Adrenal gland (tissue), 12 donors: ENCODE measurements around the gene EID2B. TPM values are rescaled to one million over a fixed set of nuclear protein-coding genes. Genes with fewer than 3 reads are reported as not detected.

Experiments used
- DNase-seq, 7 donors: peaks; one replicate each; pipeline ENCODE4 v3.0.0-alpha.2; 2019 to 2020
- H3K27ac ChIP-seq, 5 donors: fragments of 200-600 bp; sonication (generic) in 4 of 5; 1 replicate in 3 of 5; 2 replicates in 2 of 5; pipeline versions ENCODE4 v1.5.1 to v1.8.0; 2016 to 2020; ENCODE audit warnings: mild to moderate bottlenecking in 1 of 5
- H3K27me3 ChIP-seq: fragments of 200-600 bp; 2 replicates; pipeline ENCODE4 v1.8.0; 2021
- H3K36me3 ChIP-seq, 2 donors: fragments of 200-600 bp; replicated peaks in 1 of 2; 1 replicate in 1 of 2; 2 replicates in 1 of 2; pipeline versions ENCODE4 v1.5.1 to v1.8.0; 2018 to 2022
- H3K4me1 ChIP-seq, 2 donors: fragments of 200-600 bp; replicated peaks in 1 of 2; 1 replicate in 1 of 2; 2 replicates in 1 of 2; pipeline versions ENCODE4 v1.5.1 to v1.8.0; 2018 to 2021
- H3K4me3 ChIP-seq, 4 donors: fragments of 200-600 bp; sonication (generic) in 3 of 4; one replicate each; pipeline ENCODE4 v1.5.1; 2016 to 2018
- H3K9me3 ChIP-seq, 3 donors: fragments of 200-600 bp; sonication (generic) in 1 of 3; replicated peaks in 1 of 3; 1 replicate in 2 of 3; 2 replicates in 1 of 3; pipeline versions ENCODE4 v1.5.1 to v1.8.0; 2016 to 2021
- CTCF ChIP-seq, 6 experiments: fragments of 450-650 bp in 4 of 6; fragments of 200-600 bp in 2 of 6; sonication (generic) in 1 of 6; IDR thresholded peaks; 1 replicate in 5 of 6; 2 replicates in 1 of 6; pipeline versions ENCODE4 v1.5.1 to v1.8.0; 2016 to 2021; ENCODE audit warnings: antibody characterized with exemption in 6 of 6, mild to moderate bottlenecking in 2 of 6, moderate library complexity in 1 of 6
- POLR2A ChIP-seq, 2 donors: fragments of 450-650 bp; IDR thresholded peaks; one replicate each; pipeline ENCODE4 v1.6.1; 2017; ENCODE audit warnings: antibody characterized with exemption in 2 of 2, mild to moderate bottlenecking in 2 of 2, moderate library complexity in 1 of 2
- WGBS, 4 donors: extraction: QIAGEN DNeasy Blood & Tissue Kit in 2 of 4; methylation state at CpG; one replicate each; pipeline versions ENCODE4 v1.1.5 to v1.1.7; 2013 to 2017; 5-methylcytosine and 5-hydroxymethylcytosine counted together
- intact Hi-C, 2 donors: fragments of 100-400 bp; cut with DNase I; formaldehyde crosslinking; loops; one replicate each; pipeline versions ENCODE4 v1.14.1 to v1.15.0; 2022 to 2023
- polyA plus RNA-seq, 3 donors: library from polyadenylated mRNA; stranded (reverse); fragments of 200-250 nt in 2 of 3; fragments of 350-450 nt in 1 of 3; fragmentation: Illumina TruSeq in 1 of 3; extraction: RNeasy Lipid Tissue Mini Kit (QIAGEN cat#74804) in 1 of 3; gene quantifications; one replicate each; pipeline ENCODE4 v1.2.3, GENCODE V29; 2013 to 2014
- total RNA-seq, 9 donors: library from RNA; depleted of rRNA in 4 of 9; stranded (reverse); fragments of >200 nt in 4 of 9; fragments of 120-200 nt in 1 of 9; fragmentation: NEBNext Ultra II Directional in 1 of 9; extraction: Animal tissue kit (Norgen Biotek cat#: 25700) in 1 of 9; gene quantifications; one replicate each; pipeline versions ENCODE4 v1.1.0 to v1.2.4, GENCODE V29; 2013 to 2023
- donor health status: healthy with polysubstance abuse.
- donor health status: Bipolar disorder and iron deficiency.
- donor health status: DM: yes; HTN: yes; CAD: no.
- donor health status: DM: no; HTN: no; CAD: no.
- donor health status: DM: no; HTN: no; CAD: no.
- donor health status: DM: yes; HTN: yes; CAD: no.

EID2B gene
- total and polyA plus RNA-seq, 12 donors, result 1.6 to 6.7 (median 3.8) TPM

GRCh38 chr19:39509233-39509632, 23.4 kb downstream of the EID2B start:
- peaks cover 61% of the 10 kb centered on the region for H3K27me3 ChIP-seq
- no peaks in the 10 kb centered on the region for H3K4me1 ChIP-seq
- H3K36me3 ChIP-seq, result no peaks in the 10 kb centered on the region
- H3K4me3 ChIP-seq, result no peak overlapping the region
- no peaks in the 10 kb centered on the region for H3K9me3 ChIP-seq
- DNase-seq, result no peak
- WGBS, 4 donors, result 57 to 75% (median 67%) methylated on average over 1 to 2 of the region's 2 CpGs
- intact Hi-C loops, result no loop called here
- H3K27ac ChIP-seq, result no peak overlapping the region
- no peak for TF ChIP-seq CTCF (IDR thresholded peaks at IDR 0.05)
- TF ChIP-seq POLR2A (IDR thresholded peaks at IDR 0.05), result no peak

GRCh38 chr19:39508629-39509028, 24.0 kb downstream of the EID2B start:
- intact Hi-C loops, result no loop called here
- Histone ChIP-seq H3K4me3 (no peak overlapping the region), H3K9me3 (no peaks in the 10 kb centered on the region), H3K27me3 (peaks cover 61% of the 10 kb centered on the region), H3K36me3 (no peaks in the 10 kb centered on the region), H3K27ac (no peak overlapping the region), H3K4me1 (no peaks in the 10 kb centered on the region)
- 70 to 83% (median 78%) methylated on average over 9 of the region's 9 CpGs for WGBS, 4 donors
- TF ChIP-seq POLR2A (IDR thresholded peaks at IDR 0.05) (no peak), CTCF (IDR thresholded peaks at IDR 0.05) (no peak)
- DNase-seq, result no peak

- 48 to 54% (median 51%) methylated on average over 23 to 24 of the region's 24 CpGs for WGBS, 4 donors
- H3K27ac ChIP-seq, result no peak overlapping the region
- intact Hi-C loops, result no loop called here
- no peak for TF ChIP-seq CTCF (IDR thresholded peaks at IDR 0.05)
- TF ChIP-seq POLR2A (IDR thresholded peaks at IDR 0.05), result no peak
- no peaks in the 10 kb centered on the region for H3K36me3 ChIP-seq
- H3K9me3 ChIP-seq, result no peaks in the 10 kb centered on the region
- peaks cover 0 to 2% of the 10 kb centered on the region in 2 donors for H3K4me1 ChIP-seq
- peak overlapping the region in 1 of 4 donors; percentile 45 for H3K4me3 ChIP-seq
- peaks cover 62% of the 10 kb centered on the region for H3K27me3 ChIP-seq
- no peak for DNase-seq
Observed at GRCh38 chr19:39507715-39508364, 24.8 kb downstream of the EID2B start.

- DNase-seq, result peak in 1 of 7 donors; percentile 6
- Histone ChIP-seq H3K27ac (no peak overlapping the region), H3K4me3 (peak overlapping the region in 1 of 4 donors; percentile 45), H3K36me3 (no peaks in the 10 kb centered on the region), H3K27me3 (peaks cover 56% of the 10 kb centered on the region), H3K9me3 (no peaks in the 10 kb centered on the region), H3K4me1 (peaks cover 0 to 5% of the 10 kb centered on the region in 2 donors)
- TF ChIP-seq CTCF (IDR thresholded peaks at IDR 0.05) (no peak), POLR2A (IDR thresholded peaks at IDR 0.05) (no peak)
- 5 to 29% (median 16%) methylated on average over 4 to 96 of the region's 96 CpGs for WGBS, 4 donors
- intact Hi-C loops, result no loop called here
Observed at GRCh38 chr19:39506944-39507714, 25.5 kb downstream of the EID2B start.
